GM12878 (cell line): Measurements from ENCODE around the gene PIGU. TPM values are rescaled to one million over a fixed set of nuclear protein-coding genes. Genes with fewer than 3 reads are reported as not detected.

Experiments used
- polyA plus RNA-seq, 11 experiments: library from polyadenylated mRNA; depleted of rRNA in 4 of 11; unstranded in 6 of 11; stranded (reverse) in 5 of 11; fragments of >200 nt; fragmentation: Nextera tagmentation in 4 of 11; fragmentation: Illumina TruSeq in 1 of 11; extraction: Ambion mirVana in 4 of 11; extraction: Trizol in 1 of 11; gene quantifications; 1 replicate in 1 of 11; 2 replicates in 10 of 11; pipeline versions ENCODE4 v1.2.1 to v1.2.3, GENCODE V29; 2011 to 2016; ENCODE audit warnings: inconsistent platforms in 2 of 11, missing spikeins in 2 of 11, low read depth in 1 of 11
- small RNA-seq: library from RNA; depleted of rRNA; stranded (forward); fragments of <200 nt; gene quantifications from one replicate; pipeline ENCODE3, GENCODE V24; 2014
- total RNA-seq, 4 experiments: library from RNA; depleted of rRNA in 3 of 4; stranded (reverse); fragments of >200 nt in 3 of 4; fragmentation: Illumina TruSeq in 1 of 4; extraction: Trizol in 1 of 4; gene quantifications; 2 replicates each; pipeline versions ENCODE4 v1.2.1 to v1.2.3, GENCODE V29; 2013 to 2021

Gene PIGU
- total and polyA plus RNA-seq, 10 of the 15 experiments (the other 5 are each of a cell fraction or from before 2014, with no cell fraction given), result 4.1 to 88.2 (median 25.0) TPM

Small RNA genes within 50 kb of the gene (small RNA-seq; reads per million reads assigned to genes)
- gene AL118520.1, result not detected
- not detected for gene RF00019

Other genes starting within 250 kb of the PIGU start
- 114 and 129 TPM in 2 replicates for gene DYNLRB1, start 160.7 kb downstream of the PIGU start, total RNA-seq (2014; rRNA removed)
- 132 and 149 TPM in 2 replicates for gene DYNLRB1, start 160.7 kb downstream of the PIGU start, total RNA-seq (2014; rRNA removed; fragmentation: Illumina TruSeq; extraction: Trizol)
- 87.9 and 92.5 TPM in 2 replicates for gene DYNLRB1, start 160.7 kb downstream of the PIGU start, total RNA-seq (2021)
- gene DYNLRB1, start 160.7 kb downstream of the PIGU start, polyA plus RNA-seq (2011; rRNA removed), result 81.4 and 135 TPM in 2 replicates
- 250 and 313 TPM in 2 replicates for gene DYNLRB1, start 160.7 kb downstream of the PIGU start, polyA plus RNA-seq (2014; fragmentation: Illumina TruSeq; extraction: Trizol)
- 100 to 1,000 TPM; 185 to 189 TPM for gene DYNLRB1, start 160.7 kb downstream of the PIGU start, polyA plus RNA-seq (2014; fragmentation: Nextera tagmentation; extraction: Ambion mirVana)
- 97.9 and 123 TPM in 2 replicates for gene DYNLRB1, start 160.7 kb downstream of the PIGU start, polyA plus RNA-seq (2014; rRNA removed)
- 100 to 1,000 TPM; 171 to 194 TPM for gene DYNLRB1, start 160.7 kb downstream of the PIGU start, polyA plus RNA-seq (2016; fragmentation: Nextera tagmentation; extraction: Ambion mirVana)
- 0.16 and 1.1 TPM in 2 replicates for gene MAP1LC3A, start 118.4 kb downstream of the PIGU start, total RNA-seq (2014; rRNA removed)
- 0.27 TPM in 1 of 2 replicates, not detected in the other for gene MAP1LC3A, start 118.4 kb downstream of the PIGU start, total RNA-seq (2014; rRNA removed; fragmentation: Illumina TruSeq; extraction: Trizol)
- gene MAP1LC3A, start 118.4 kb downstream of the PIGU start, total RNA-seq (2021), result 0.44 and 0.69 TPM in 2 replicates
- gene MAP1LC3A, start 118.4 kb downstream of the PIGU start, polyA plus RNA-seq (2011; rRNA removed), result not detected in 2 replicates
- not detected in 2 replicates for gene MAP1LC3A, start 118.4 kb downstream of the PIGU start, polyA plus RNA-seq (2014; fragmentation: Illumina TruSeq; extraction: Trizol)
- not detected for gene MAP1LC3A, start 118.4 kb downstream of the PIGU start, polyA plus RNA-seq (2014; fragmentation: Nextera tagmentation; extraction: Ambion mirVana)
- 0.35 and 0.60 TPM in 2 replicates for gene MAP1LC3A, start 118.4 kb downstream of the PIGU start, polyA plus RNA-seq (2014; rRNA removed)
- gene MAP1LC3A, start 118.4 kb downstream of the PIGU start, polyA plus RNA-seq (2016; fragmentation: Nextera tagmentation; extraction: Ambion mirVana), result 1 to 10 TPM in 1 of 2 experiments, under 1 TPM in 1; 0.33 to 1.2 TPM
- 3.4 and 3.7 TPM in 2 replicates for gene TP53INP2, start 27.3 kb upstream of the PIGU start, total RNA-seq (2014; rRNA removed)
- gene TP53INP2, start 27.3 kb upstream of the PIGU start, total RNA-seq (2014; rRNA removed; fragmentation: Illumina TruSeq; extraction: Trizol), result 3.1 and 3.2 TPM in 2 replicates
- gene TP53INP2, start 27.3 kb upstream of the PIGU start, total RNA-seq (2021), result 13.0 and 13.5 TPM in 2 replicates
- gene TP53INP2, start 27.3 kb upstream of the PIGU start, polyA plus RNA-seq (2011; rRNA removed), result 4.1 and 5.8 TPM in 2 replicates
- gene TP53INP2, start 27.3 kb upstream of the PIGU start, polyA plus RNA-seq (2014; fragmentation: Illumina TruSeq; extraction: Trizol), result 16.0 and 18.5 TPM in 2 replicates
- gene TP53INP2, start 27.3 kb upstream of the PIGU start, polyA plus RNA-seq (2014; fragmentation: Nextera tagmentation; extraction: Ambion mirVana), result 1 to 10 TPM; 2.8 to 3.7 TPM
- 8.5 and 10.1 TPM in 2 replicates for gene TP53INP2, start 27.3 kb upstream of the PIGU start, polyA plus RNA-seq (2014; rRNA removed)
- 1 to 10 TPM; 2.8 to 4.2 TPM for gene TP53INP2, start 27.3 kb upstream of the PIGU start, polyA plus RNA-seq (2016; fragmentation: Nextera tagmentation; extraction: Ambion mirVana)
- 6.1 TPM in 2 replicates for gene NCOA6, start 148.6 kb upstream of the PIGU start, total RNA-seq (2014; rRNA removed)
- 5.9 and 6.6 TPM in 2 replicates for gene NCOA6, start 148.6 kb upstream of the PIGU start, total RNA-seq (2014; rRNA removed; fragmentation: Illumina TruSeq; extraction: Trizol)
- gene NCOA6, start 148.6 kb upstream of the PIGU start, total RNA-seq (2021), result 18.6 and 18.7 TPM in 2 replicates
- gene NCOA6, start 148.6 kb upstream of the PIGU start, polyA plus RNA-seq (2011; rRNA removed), result 9.0 and 11.4 TPM in 2 replicates
- 20.6 and 24.8 TPM in 2 replicates for gene NCOA6, start 148.6 kb upstream of the PIGU start, polyA plus RNA-seq (2014; fragmentation: Illumina TruSeq; extraction: Trizol)
- 10 to 100 TPM in 1 of 2 experiments, 1 to 10 TPM in 1; 8.1 to 14.3 TPM for gene NCOA6, start 148.6 kb upstream of the PIGU start, polyA plus RNA-seq (2014; fragmentation: Nextera tagmentation; extraction: Ambion mirVana)
- 11.6 and 14.3 TPM in 2 replicates for gene NCOA6, start 148.6 kb upstream of the PIGU start, polyA plus RNA-seq (2014; rRNA removed)
- 10 to 100 TPM; 13.6 to 14.1 TPM for gene NCOA6, start 148.6 kb upstream of the PIGU start, polyA plus RNA-seq (2016; fragmentation: Nextera tagmentation; extraction: Ambion mirVana)
- gene GGT7, start 195.8 kb upstream of the PIGU start, total RNA-seq (2014; rRNA removed), result 4.5 and 6.7 TPM in 2 replicates
- 2.2 and 2.5 TPM in 2 replicates for gene GGT7, start 195.8 kb upstream of the PIGU start, total RNA-seq (2014; rRNA removed; fragmentation: Illumina TruSeq; extraction: Trizol)
- 12.0 and 14.1 TPM in 2 replicates for gene GGT7, start 195.8 kb upstream of the PIGU start, total RNA-seq (2021)
- 0.10 and 0.53 TPM in 2 replicates for gene GGT7, start 195.8 kb upstream of the PIGU start, polyA plus RNA-seq (2011; rRNA removed)
- 1.9 and 5.6 TPM in 2 replicates for gene GGT7, start 195.8 kb upstream of the PIGU start, polyA plus RNA-seq (2014; fragmentation: Illumina TruSeq; extraction: Trizol)
- under 1 TPM; 0.02 to 0.18 TPM for gene GGT7, start 195.8 kb upstream of the PIGU start, polyA plus RNA-seq (2014; fragmentation: Nextera tagmentation; extraction: Ambion mirVana)
- 14.7 and 16.7 TPM in 2 replicates for gene GGT7, start 195.8 kb upstream of the PIGU start, polyA plus RNA-seq (2014; rRNA removed)
- 1 to 10 TPM; 5.0 to 7.5 TPM for gene GGT7, start 195.8 kb upstream of the PIGU start, polyA plus RNA-seq (2016; fragmentation: Nextera tagmentation; extraction: Ambion mirVana)
- 31.4 and 34.2 TPM in 2 replicates for gene ACSS2, start 199.5 kb upstream of the PIGU start, total RNA-seq (2014; rRNA removed)
- gene ACSS2, start 199.5 kb upstream of the PIGU start, total RNA-seq (2014; rRNA removed; fragmentation: Illumina TruSeq; extraction: Trizol), result 25.4 and 26.0 TPM in 2 replicates
- gene ACSS2, start 199.5 kb upstream of the PIGU start, total RNA-seq (2021), result 28.1 and 36.5 TPM in 2 replicates
- 2.8 and 3.1 TPM in 2 replicates for gene ACSS2, start 199.5 kb upstream of the PIGU start, polyA plus RNA-seq (2011; rRNA removed)
- 28.6 and 34.0 TPM in 2 replicates for gene ACSS2, start 199.5 kb upstream of the PIGU start, polyA plus RNA-seq (2014; fragmentation: Illumina TruSeq; extraction: Trizol)
- 10 to 100 TPM; 11.1 to 15.9 TPM for gene ACSS2, start 199.5 kb upstream of the PIGU start, polyA plus RNA-seq (2014; fragmentation: Nextera tagmentation; extraction: Ambion mirVana)
- 32.4 and 37.2 TPM in 2 replicates for gene ACSS2, start 199.5 kb upstream of the PIGU start, polyA plus RNA-seq (2014; rRNA removed)
- gene ACSS2, start 199.5 kb upstream of the PIGU start, polyA plus RNA-seq (2016; fragmentation: Nextera tagmentation; extraction: Ambion mirVana), result 10 to 100 TPM; 19.2 to 22.9 TPM